Measurements from ENCODE around the gene OTUB1.

Gene OTUB1

GRCh38 chr11:64034411-64034811, 48.2 kb downstream of the OTUB1 start:
- Histone ChIP-seq H3K27ac (no peak overlapping the region), H3K4me3 (no peak overlapping the region)
- no peak for TF ChIP-seq CTCF (IDR thresholded peaks at IDR 0.05)
- DNase-seq (ENCODE audit: low spot score), result no peak

DNA sequence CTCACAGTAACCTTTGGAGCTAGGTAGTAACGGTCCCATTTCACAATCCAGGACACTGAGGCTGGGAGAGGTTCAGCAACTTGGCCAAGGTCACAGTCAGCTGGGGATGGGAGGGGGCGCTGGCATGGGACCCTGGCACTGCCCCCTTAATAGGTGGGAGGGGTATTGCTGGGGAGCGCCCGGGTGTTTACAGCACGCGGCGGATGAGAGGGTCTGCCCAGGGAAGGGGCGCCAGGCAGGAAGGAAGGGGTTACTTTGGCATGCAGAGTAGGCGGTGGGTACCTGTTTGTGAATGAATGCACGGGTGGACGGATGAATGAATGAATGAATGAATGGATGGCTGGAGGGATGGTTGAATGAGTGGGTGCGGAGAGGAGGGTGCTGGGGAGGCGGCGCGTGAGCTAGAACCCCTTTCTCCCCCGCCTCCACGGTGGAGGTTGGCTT, 48.9 kb downstream of the OTUB1 start:
- no peak for TF ChIP-seq CTCF (IDR thresholded peaks at IDR 0.05)
- Histone ChIP-seq H3K27ac (no peak overlapping the region), H3K4me3 (peak overlapping the region; percentile 66)
- no peak for DNase-seq (ENCODE audit: low spot score)

DNA sequence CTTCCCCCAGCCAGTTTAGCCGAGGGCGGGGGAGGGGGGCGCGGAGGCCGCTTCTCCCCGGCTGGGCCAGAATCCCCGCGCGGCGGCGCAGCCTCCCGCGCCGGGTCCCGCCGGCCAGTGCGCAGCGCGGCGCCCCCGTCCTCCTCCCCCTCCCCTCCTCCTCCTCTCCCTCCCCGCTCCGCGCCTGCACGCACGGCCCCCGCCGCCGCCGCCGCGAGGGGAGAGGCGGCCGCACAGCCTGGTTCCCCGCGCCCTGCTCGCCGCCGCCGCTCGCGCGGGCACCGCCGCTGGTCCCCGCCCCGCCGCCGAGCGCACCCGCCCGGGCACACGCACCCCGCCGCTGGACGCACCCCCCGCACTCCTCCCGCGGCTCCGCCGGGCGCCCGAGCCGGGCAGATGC, 49.3 kb downstream of the OTUB1 start, which contains the start of gene FLRT1:
FLRT1 (plus strand) TSS at position 356 of the 400 bp plus-strand sequence. CDS start 80,337 bp downstream, outside the sequence.
- Histone ChIP-seq H3K27ac (peak within 1 kb of the TSS in 1 of 2 donors; percentile 1), H3K4me3 (peak within 1 kb of the TSS; percentile 66)
- no peak for TF ChIP-seq CTCF (IDR thresholded peaks at IDR 0.05)
- no peak for DNase-seq (ENCODE audit: low spot score)

DNA sequence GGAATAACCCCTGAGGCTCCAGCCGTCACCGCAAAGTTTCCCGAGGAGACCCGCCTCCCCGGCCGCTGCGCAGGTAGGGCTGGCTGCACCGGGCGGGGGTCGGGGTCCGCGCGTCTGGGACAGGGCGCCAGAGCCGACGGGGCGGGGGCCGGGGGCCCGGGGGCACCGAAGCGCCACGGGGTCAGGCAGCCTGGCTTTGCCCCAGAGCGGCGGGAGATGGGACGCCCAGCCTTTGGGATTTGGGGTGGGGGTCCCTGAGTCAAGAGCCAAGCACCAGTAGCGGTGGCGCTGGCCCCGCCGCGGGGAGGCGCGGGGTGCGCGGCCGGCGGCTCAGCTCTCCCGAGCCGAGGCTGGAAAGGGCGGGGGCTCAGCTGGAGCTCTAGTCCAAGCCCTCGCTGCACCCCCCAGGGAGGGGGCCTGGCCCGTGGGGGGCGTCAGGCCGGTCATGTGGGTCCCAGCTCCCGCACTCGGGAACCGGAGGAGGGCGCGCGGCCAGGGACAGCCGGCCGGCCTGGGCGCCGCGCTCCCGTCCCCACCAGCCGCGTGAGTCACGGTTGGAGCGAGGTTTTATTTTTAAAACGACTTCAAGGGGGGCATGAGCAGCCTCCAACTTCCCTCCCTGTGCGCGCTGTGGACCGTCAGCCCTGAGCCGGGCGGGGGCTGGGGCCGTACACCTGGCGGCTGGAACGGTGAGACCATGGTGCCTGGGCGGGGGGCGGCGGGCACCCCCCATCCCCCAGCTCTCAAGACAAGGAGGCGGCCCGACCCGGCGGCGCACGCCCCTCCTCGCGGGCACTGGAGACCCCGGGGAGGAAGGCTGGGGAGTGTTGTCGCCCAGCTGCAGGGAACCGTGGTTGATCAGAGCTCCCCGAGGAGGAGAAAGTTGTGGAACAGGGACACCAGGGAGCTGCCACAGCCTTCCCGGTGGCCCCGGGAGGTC, 50.1 kb downstream of the OTUB1 start:
- H3K27ac ChIP-seq, result peak overlapping the region in 1 of 2 donors; percentile 1
- no peak for DNase-seq (ENCODE audit: low spot score)
- H3K4me3 ChIP-seq, result peak overlapping the region; percentile 66
- no peak for TF ChIP-seq CTCF (IDR thresholded peaks at IDR 0.05)

DNA sequence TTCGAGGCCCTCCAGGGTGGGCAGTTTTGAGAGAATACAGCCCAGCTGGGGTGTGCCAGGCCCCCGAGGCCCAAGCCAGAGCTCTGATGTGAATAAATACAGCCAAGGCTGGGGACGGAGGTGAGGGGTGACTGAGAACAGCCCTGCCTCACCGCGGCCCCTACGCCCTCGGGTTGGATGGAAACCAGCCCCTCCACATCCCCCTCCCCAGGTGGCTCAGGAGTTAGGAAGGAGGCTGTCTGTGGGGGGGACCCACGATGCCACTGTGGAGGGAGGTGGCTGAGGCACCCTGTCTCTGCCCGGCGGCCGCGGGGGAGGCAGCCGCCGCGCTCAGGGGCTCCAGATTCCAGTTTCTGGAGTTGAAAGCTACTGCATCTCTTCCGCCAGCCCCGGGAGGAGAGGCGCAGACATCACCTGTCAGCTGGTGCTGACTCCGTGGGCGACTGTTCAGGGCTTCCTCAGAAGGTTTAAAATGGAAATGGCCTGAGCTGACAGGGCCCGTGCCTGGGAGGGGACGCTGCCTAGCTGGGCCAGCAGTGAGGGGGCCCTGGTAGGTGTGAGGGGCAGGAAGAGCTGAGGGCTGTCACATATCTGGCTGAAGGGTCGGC, 50.9 kb downstream of the OTUB1 start:
- DNase-seq (ENCODE audit: low spot score), result no peak
- Histone ChIP-seq H3K4me3 (peak overlapping the region; percentile 66), H3K27ac (peak overlapping the region in 1 of 2 donors; percentile 1)
- no peak for TF ChIP-seq CTCF (IDR thresholded peaks at IDR 0.05)

DNA sequence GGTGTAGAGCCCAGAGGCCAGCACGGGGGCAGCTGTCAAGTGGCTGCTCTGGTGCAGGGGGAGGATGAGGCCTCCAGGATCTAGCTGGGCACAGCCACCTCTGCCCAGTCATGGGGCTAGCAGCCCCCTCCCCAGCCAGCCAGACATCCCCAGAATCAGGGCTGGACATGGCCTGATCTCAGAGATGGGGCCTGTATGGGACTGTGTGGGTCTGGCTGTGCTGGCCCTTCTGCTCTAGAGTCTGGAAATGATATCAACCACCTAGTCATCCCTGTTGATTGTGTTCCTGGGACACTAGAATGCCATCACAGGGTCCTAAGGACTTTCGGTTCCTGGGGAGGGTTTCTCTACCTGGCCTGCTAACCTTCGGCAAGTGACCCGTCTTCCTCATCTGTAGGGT, 52.3 kb downstream of the OTUB1 start:
- no peak overlapping the region for H3K27ac ChIP-seq
- H3K4me3 ChIP-seq, result no peak overlapping the region
- no peak for TF ChIP-seq CTCF (IDR thresholded peaks at IDR 0.05)
- DNase-seq (ENCODE audit: low spot score), result no peak

All from coronary artery (tissue), 2 donors.